BE2C (cell line): ENCODE measurements around the gene DDC.

Experiments
- DNase-seq: peaks from one replicate; pipeline ENCODE4 v3.0.0-alpha.2; 2020
- H3K27me3 ChIP-seq: fragments of 250-450 bp; sonication (Bioruptor Pico); 2 replicates; pipeline ENCODE4 v1.5.1; 2020; ENCODE audit warnings: mild to moderate bottlenecking
- H3K36me3 ChIP-seq: fragments of 250-450 bp; sonication (Bioruptor Pico); 2 replicates; pipeline ENCODE4 v1.5.1; 2020; ENCODE audit warnings: mild to moderate bottlenecking
- H3K4me1 ChIP-seq: fragments of 250-450 bp; sonication (Bioruptor Pico); 2 replicates; pipeline ENCODE4 v1.5.1; 2020
- H3K4me3 ChIP-seq: 2 replicates; pipeline ENCODE4 v1.5.1; 2011; ENCODE audit warnings: low read depth, low read length
- H3K9me3 ChIP-seq: fragments of 250-450 bp; sonication (Bioruptor Pico); 2 replicates; pipeline ENCODE4 v1.5.1; 2020
- TF ChIP-seq, protein P1 (sequence below): IDR thresholded peaks from 2 replicates; pipeline ENCODE4 v1.5.1; 2012; ENCODE audit warnings: mild to moderate bottlenecking, low read depth, low read length

DDC gene

DNA sequence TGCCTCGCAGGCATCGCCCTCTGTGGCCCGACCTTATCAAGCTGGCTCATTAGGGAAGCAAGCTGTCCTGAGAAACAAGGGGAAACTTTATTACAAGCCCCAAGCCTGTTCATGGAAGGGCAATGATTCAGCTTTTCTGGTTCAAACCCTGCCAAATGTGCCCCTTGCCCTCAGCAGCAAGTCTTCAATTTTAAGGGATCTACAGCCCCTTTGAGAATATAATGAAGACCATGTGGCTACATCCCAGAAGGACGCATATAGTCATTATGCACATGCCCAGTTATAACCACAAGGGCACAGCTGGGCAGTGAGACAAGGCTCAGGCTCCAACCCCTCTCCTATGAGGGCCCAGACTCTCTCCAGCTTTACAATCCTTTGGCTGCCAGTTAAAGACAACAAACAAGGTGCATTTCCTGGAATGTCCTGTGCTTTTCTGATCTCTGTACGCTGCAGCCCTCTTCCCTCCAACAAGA, 56.7 kb downstream of the DDC start:
- H3K27me3 ChIP-seq = no peaks in the 10 kb centered on the region
- H3K36me3 ChIP-seq = peaks cover 34% of the 10 kb centered on the region
- no peaks in the 10 kb centered on the region for H3K9me3 ChIP-seq
- peaks cover 56% of the 10 kb centered on the region for H3K4me1 ChIP-seq
- DNase-seq = no peak
- TF ChIP-seq, protein P1, sequence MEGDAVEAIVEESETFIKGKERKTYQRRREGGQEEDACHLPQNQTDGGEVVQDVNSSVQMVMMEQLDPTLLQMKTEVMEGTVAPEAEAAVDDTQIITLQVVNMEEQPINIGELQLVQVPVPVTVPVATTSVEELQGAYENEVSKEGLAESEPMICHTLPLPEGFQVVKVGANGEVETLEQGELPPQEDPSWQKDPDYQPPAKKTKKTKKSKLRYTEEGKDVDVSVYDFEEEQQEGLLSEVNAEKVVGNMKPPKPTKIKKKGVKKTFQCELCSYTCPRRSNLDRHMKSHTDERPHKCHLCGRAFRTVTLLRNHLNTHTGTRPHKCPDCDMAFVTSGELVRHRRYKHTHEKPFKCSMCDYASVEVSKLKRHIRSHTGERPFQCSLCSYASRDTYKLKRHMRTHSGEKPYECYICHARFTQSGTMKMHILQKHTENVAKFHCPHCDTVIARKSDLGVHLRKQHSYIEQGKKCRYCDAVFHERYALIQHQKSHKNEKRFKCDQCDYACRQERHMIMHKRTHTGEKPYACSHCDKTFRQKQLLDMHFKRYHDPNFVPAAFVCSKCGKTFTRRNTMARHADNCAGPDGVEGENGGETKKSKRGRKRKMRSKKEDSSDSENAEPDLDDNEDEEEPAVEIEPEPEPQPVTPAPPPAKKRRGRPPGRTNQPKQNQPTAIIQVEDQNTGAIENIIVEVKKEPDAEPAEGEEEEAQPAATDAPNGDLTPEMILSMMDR = no peak; the same call in 1 of the 2 replicates
- H3K4me3 ChIP-seq = no peak overlapping the region

DNA sequence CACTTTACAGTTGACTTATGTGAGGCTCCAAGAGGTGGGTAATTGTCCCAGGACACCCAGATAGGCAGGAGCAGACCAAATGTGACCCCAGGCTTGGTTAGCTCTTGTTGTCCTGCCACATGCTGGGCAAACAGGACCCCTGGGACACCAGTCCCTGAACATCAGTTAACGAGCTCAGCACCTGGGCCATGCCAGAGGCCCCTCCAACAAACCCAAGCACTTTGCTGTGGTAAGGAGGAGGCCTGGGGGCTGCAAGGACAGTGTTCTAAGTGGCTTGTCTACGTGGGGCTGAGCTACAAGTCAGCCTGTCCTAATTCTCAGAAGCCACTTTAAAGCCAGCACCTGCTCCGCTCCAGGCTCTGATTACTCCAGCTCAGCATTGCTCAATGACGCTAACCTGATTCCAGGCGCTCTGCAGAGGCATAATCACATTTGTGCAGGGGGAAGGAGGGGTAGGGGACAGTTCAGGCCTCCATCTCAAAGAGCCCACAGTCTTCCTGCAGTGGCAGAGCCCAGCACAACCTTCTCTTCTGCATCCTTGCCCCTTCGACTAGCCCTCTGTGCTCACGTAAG, 57.2 kb downstream of the DDC start:
- H3K4me1 ChIP-seq = peaks cover 61% of the 10 kb centered on the region
- TF ChIP-seq, protein P1 = no peak
- peak; percentile 92 for DNase-seq
- H3K4me3 ChIP-seq = no peak overlapping the region
- H3K27me3 ChIP-seq = no peaks in the 10 kb centered on the region
- H3K9me3 ChIP-seq = no peaks in the 10 kb centered on the region
- H3K36me3 ChIP-seq = peaks cover 34% of the 10 kb centered on the region

DNA sequence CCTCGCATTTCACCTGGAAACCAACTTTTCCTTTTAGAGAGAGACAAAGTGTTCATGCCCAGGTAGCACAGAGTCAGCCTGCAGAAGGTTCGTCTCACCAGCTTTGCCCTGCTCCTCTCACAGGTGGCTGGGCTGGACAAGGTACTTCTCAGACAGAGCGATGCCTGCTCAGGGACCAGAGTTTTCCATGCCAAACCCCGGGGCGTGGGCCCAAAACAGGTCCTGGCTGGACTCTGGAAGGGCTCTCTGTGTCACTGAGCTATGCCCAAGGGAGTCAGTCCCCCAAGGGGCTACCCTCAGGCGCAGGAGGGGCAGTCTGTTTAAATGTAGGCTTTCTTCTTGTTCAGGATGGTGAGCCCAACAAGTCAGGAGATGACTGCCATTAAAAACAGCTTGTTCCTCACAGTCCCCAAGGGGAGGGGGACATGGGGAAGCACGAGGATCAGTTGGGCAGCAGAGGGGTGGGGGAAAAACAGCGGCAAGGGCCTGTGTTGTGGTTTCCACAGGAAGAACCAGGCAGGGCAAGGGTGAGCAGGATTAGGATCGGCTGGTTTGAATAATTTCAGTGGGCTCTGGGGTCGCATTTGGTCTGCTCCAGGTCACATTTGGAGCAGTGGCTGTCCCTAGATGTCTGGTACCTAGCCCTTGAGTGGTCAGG, 59.5 kb downstream of the DDC start:
- Histone ChIP-seq H3K4me3 (no peak overlapping the region), H3K4me1 (peaks cover 81% of the 10 kb centered on the region), H3K36me3 (peaks cover 39% of the 10 kb centered on the region), H3K9me3 (no peaks in the 10 kb centered on the region), H3K27me3 (no peaks in the 10 kb centered on the region)
- TF ChIP-seq, protein P1 = no peak
- DNase-seq = peak; percentile 33

DNA sequence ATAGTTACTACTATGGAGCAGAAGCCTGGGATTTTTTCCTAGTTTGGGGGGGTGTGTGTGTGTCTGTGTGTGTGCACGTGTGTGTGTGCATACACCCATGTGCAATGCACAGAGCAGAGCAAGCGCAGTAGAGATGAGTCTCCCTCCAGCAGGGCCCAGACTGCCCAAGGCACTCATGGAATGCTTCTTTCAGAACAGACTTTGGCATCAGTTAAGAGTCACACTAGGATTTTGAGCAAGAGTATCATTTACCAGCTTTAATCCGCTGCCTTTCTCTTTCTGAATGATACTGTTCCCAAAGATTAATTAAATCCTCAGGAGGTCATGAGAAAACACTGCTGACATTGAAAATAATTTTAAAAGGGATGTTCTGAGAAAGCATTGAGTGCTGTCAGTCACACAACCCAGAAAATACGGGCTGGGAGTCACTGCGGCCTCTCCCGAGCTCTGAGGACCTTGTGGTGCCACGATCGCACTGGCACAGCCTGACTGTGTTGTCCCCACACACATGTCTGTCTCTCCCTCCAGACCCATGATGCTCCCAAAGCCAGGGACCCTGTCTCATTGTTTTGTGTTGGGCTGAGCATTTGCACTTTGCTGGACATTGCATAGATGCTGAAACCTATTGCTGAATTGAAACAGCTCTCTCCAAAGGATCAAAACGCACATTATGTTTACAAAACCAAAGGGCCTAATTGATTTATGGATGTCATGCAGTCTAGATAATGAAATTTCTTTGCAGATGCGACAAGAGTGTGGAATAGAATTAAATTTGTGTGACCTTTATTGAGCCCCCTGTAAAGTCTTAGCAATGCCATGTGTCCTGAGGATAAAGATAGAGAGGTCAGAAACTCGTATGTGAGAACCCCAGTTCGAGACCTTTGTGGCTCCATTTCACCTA, 60.3 kb downstream of the DDC start:
- TF ChIP-seq, protein P1 = no peak
- Histone ChIP-seq H3K4me1 (peaks cover 82% of the 10 kb centered on the region), H3K36me3 (peaks cover 47% of the 10 kb centered on the region), H3K4me3 (no peak overlapping the region), H3K27me3 (no peaks in the 10 kb centered on the region), H3K9me3 (no peaks in the 10 kb centered on the region)
- no peak for DNase-seq

DNA sequence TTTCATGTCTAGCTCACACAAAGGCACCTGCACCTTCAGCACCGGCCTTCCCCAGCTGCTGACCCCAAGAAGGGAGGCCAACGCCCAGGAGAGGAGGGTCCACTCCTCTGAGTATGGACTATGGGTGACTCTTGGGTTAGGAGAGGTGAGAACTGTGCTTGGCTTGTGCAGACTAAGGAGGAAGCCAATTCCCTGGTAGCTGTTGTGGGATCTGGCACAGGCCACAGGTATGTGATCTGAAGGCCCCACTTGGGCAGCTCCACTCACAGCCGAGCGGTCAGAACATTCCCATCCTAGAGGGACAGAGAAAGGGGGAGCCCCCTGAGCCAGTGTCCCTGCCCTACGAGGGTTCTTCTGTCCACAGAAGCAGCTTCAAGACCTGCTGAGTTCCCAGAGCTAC, 62.3 kb downstream of the DDC start:
- peaks cover 86% of the 10 kb centered on the region for H3K4me1 ChIP-seq

More for the DNA sequence above, 62.3 kb downstream of the DDC start:
- no peak for DNase-seq
- TF ChIP-seq, protein P1 = no peak
- Histone ChIP-seq H3K27me3 (no peaks in the 10 kb centered on the region), H3K4me3 (no peak overlapping the region), H3K9me3 (no peaks in the 10 kb centered on the region), H3K36me3 (peaks cover 60% of the 10 kb centered on the region)
